ENCODE measurements around the gene RIMS1.

DNA sequence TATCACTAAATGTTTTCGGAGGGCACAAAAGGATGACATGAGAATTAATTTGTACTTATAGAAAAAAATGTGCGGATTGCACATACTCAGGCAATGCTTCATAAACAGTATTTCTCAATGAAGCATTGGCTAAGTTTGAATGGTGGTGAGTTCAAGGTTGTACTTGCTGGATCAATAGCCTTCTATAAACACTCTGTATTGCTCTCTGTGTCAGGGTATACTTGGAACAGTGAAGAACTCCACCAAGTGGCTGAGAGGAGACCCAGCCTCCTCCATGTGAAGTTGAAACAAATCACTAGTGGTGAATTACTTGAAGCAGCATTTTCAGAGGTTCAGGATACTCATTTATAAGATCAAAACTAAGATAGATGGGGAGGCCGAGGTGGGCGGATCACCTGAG is 360.6 kb downstream of the RIMS1 start:
- TF ChIP-seq, protein P1, sequence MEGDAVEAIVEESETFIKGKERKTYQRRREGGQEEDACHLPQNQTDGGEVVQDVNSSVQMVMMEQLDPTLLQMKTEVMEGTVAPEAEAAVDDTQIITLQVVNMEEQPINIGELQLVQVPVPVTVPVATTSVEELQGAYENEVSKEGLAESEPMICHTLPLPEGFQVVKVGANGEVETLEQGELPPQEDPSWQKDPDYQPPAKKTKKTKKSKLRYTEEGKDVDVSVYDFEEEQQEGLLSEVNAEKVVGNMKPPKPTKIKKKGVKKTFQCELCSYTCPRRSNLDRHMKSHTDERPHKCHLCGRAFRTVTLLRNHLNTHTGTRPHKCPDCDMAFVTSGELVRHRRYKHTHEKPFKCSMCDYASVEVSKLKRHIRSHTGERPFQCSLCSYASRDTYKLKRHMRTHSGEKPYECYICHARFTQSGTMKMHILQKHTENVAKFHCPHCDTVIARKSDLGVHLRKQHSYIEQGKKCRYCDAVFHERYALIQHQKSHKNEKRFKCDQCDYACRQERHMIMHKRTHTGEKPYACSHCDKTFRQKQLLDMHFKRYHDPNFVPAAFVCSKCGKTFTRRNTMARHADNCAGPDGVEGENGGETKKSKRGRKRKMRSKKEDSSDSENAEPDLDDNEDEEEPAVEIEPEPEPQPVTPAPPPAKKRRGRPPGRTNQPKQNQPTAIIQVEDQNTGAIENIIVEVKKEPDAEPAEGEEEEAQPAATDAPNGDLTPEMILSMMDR (IDR thresholded peaks at IDR 0.05), result peak; percentile 23; the same call in 1 of the 2 replicates
- no peak for TF ChIP-seq ZFX (IDR thresholded peaks at IDR 0.05; ENCODE audit: borderline replicate concordance)
